Loucy (cell line): Measurements from ENCODE around the gene AGPS.

Source experiments
- H2AFZ ChIP-seq: fragments of 200-600 bp; sonication (generic); 2 replicates; pipeline ENCODE4 v1.6.0; 2016; ENCODE audit warnings: antibody characterized with exemption, mild to moderate bottlenecking, low read length, moderate library complexity
- H3F3A ChIP-seq: fragments of 200-600 bp; 2 replicates; pipeline ENCODE4 v1.6.0; 2016; ENCODE audit warnings: antibody characterized with exemption, low read depth, mild to moderate bottlenecking
- H3K27me3 ChIP-seq: fragments of 200-600 bp; sonication (generic); 2 replicates; pipeline ENCODE4 v1.6.1; 2014; ENCODE audit warnings: low read length, mild to moderate bottlenecking; ENCODE audit not compliant: insufficient read depth, poor library complexity, severe bottlenecking
- H3K36me3 ChIP-seq: fragments of 200-600 bp; sonication (generic); 2 replicates; pipeline ENCODE4 v1.6.1; 2016; ENCODE audit warnings: low read length; ENCODE audit not compliant: insufficient read depth
- H3K4me1 ChIP-seq: fragments of 200-600 bp; sonication (generic); 2 replicates; pipeline ENCODE4 v1.5.1; 2014; ENCODE audit warnings: low read length, mild to moderate bottlenecking; ENCODE audit not compliant: insufficient read depth, poor library complexity, severe bottlenecking
- H3K4me2 ChIP-seq: fragments of 200-600 bp; sonication (generic); 2 replicates; pipeline ENCODE4 v1.6.0; 2014; ENCODE audit warnings: antibody characterized with exemption, low read length, low read depth, mild to moderate bottlenecking; ENCODE audit not compliant: poor library complexity, severe bottlenecking
- H3K4me3 ChIP-seq: fragments of 200-600 bp; sonication (generic); 2 replicates; pipeline ENCODE4 v1.5.1; 2014; ENCODE audit warnings: low read length, mild to moderate bottlenecking, mixed read lengths; ENCODE audit not compliant: poor library complexity, severe bottlenecking
- H3K79me2 ChIP-seq: fragments of 200-600 bp; sonication (generic); 2 replicates; pipeline ENCODE4 v1.6.1; 2014; ENCODE audit warnings: low read length; ENCODE audit not compliant: insufficient read depth
- H3K9ac ChIP-seq: fragments of 200-600 bp; sonication (generic); 2 replicates; pipeline ENCODE4 v1.6.0; 2014; ENCODE audit warnings: mild to moderate bottlenecking, low read depth, low read length, moderate library complexity; ENCODE audit not compliant: poor library complexity, severe bottlenecking
- H3K9me2 ChIP-seq: fragments of 200-600 bp; sonication (generic); replicated peaks from 2 replicates; pipeline ENCODE4 v1.6.1; 2016; ENCODE audit warnings: low read depth, low read length, mixed read lengths
- H3K9me3 ChIP-seq: fragments of 200-600 bp; sonication (generic); 2 replicates; pipeline ENCODE4 v1.6.1; 2014; ENCODE audit warnings: mild to moderate bottlenecking, antibody characterized with exemption, low read length, low read depth; ENCODE audit not compliant: insufficient read depth
- H4K20me1 ChIP-seq: fragments of 200-600 bp; sonication (generic); 2 replicates; pipeline ENCODE4 v1.6.0; 2014; ENCODE audit warnings: antibody characterized with exemption, low read length, mild to moderate bottlenecking; ENCODE audit not compliant: insufficient read depth, poor library complexity, severe bottlenecking
- EZH2phosphoT487 ChIP-seq: fragments of 200-600 bp; IDR thresholded peaks from 2 replicates; pipeline ENCODE4 v1.6.1; 2018; ENCODE audit warnings: antibody characterized with exemption, mild to moderate bottlenecking, moderate library complexity, borderline replicate concordance
- TF ChIP-seq, protein P1 (sequence below): fragments of 200-600 bp; sonication (generic); conservative IDR thresholded peaks from 2 replicates; pipeline ENCODE4 v1.5.1; 2014; ENCODE audit warnings: mild to moderate bottlenecking, antibody characterized with exemption, low read length

Gene AGPS

DNA sequence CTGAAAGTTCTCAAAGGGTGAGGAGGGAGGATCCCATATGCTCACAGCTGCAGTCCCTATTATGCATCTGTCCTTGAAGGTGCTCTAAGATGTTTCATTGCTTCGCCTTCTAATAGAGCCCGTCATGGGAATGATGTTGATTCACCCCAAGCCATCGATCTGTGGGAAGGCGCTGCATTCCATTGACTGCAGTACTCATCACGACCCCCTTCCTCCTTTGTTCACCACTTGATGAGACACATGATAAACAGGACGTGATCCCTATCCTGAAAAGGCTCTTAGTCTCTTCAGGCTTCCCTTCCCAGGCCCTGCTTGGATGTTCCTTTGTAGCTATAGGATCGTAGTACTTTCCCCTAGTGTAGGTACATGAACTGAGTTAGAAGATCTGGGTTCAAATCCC is 181.8 kb downstream of the AGPS start:
- TF ChIP-seq EZH2phosphoT487 = no peak
- TF ChIP-seq, protein P1, sequence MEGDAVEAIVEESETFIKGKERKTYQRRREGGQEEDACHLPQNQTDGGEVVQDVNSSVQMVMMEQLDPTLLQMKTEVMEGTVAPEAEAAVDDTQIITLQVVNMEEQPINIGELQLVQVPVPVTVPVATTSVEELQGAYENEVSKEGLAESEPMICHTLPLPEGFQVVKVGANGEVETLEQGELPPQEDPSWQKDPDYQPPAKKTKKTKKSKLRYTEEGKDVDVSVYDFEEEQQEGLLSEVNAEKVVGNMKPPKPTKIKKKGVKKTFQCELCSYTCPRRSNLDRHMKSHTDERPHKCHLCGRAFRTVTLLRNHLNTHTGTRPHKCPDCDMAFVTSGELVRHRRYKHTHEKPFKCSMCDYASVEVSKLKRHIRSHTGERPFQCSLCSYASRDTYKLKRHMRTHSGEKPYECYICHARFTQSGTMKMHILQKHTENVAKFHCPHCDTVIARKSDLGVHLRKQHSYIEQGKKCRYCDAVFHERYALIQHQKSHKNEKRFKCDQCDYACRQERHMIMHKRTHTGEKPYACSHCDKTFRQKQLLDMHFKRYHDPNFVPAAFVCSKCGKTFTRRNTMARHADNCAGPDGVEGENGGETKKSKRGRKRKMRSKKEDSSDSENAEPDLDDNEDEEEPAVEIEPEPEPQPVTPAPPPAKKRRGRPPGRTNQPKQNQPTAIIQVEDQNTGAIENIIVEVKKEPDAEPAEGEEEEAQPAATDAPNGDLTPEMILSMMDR = no peak
- Histone ChIP-seq H3K4me1 (no peaks in the 10 kb centered on the region), H3K9ac (no peak overlapping the region), H3K36me3 (no peaks in the 10 kb centered on the region), H3K9me3 (no peaks in the 10 kb centered on the region), H3K9me2 (no peaks in the 10 kb centered on the region), H3K27me3 (no peaks in the 10 kb centered on the region), H4K20me1 (no peaks in the 10 kb centered on the region), H3K4me3 (no peak overlapping the region), H3F3A (no peaks in the 10 kb centered on the region), H3K79me2 (no peaks in the 10 kb centered on the region), H2AFZ (no peak overlapping the region), H3K4me2 (no peak overlapping the region)

DNA sequence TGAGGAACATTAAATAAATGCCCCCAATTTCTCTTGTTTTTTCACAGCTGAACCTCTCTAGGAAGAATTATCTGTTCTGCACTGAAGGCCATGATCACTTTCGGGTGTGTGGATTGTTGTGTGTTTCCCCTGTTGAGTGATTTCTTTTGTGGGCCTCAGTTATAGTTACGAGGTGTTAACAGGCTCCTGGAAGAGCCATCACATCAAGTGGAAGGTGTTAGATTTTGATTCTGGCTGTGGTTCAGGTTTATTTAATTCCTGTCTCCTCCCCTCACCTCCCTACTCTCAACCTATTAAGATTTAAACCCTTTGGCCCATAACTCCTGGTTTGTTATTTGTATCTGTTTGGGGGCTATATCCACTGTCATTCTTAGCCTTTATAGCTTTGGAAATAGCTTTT is 182.8 kb downstream of the AGPS start:
- H3K4me2 ChIP-seq = no peak overlapping the region
- H2AFZ ChIP-seq = no peak overlapping the region
- no peaks in the 10 kb centered on the region for H4K20me1 ChIP-seq
- no peaks in the 10 kb centered on the region for H3K36me3 ChIP-seq
- no peaks in the 10 kb centered on the region for H3K9me3 ChIP-seq
- no peak overlapping the region for H3K9ac ChIP-seq
- TF ChIP-seq, protein P1 = no peak
- no peak for TF ChIP-seq EZH2phosphoT487
- H3K79me2 ChIP-seq = no peaks in the 10 kb centered on the region
- H3F3A ChIP-seq = no peaks in the 10 kb centered on the region
- H3K9me2 ChIP-seq = no peaks in the 10 kb centered on the region
- H3K27me3 ChIP-seq = no peaks in the 10 kb centered on the region
- H3K4me3 ChIP-seq = no peak overlapping the region
- H3K4me1 ChIP-seq = no peaks in the 10 kb centered on the region

GRCh38 chr2:177577075-177577474 is 184.5 kb downstream of the AGPS start:
- Histone ChIP-seq H3K9me2 (no peaks in the 10 kb centered on the region), H3K27me3 (no peaks in the 10 kb centered on the region), H2AFZ (no peak overlapping the region), H3K79me2 (no peaks in the 10 kb centered on the region), H3K4me1 (no peaks in the 10 kb centered on the region), H3K9ac (no peak overlapping the region), H3F3A (no peaks in the 10 kb centered on the region), H3K36me3 (no peaks in the 10 kb centered on the region), H4K20me1 (no peaks in the 10 kb centered on the region), H3K4me3 (no peak overlapping the region), H3K9me3 (no peaks in the 10 kb centered on the region), H3K4me2 (no peak overlapping the region)
- TF ChIP-seq, protein P1 = no peak
- TF ChIP-seq EZH2phosphoT487 = no peak
